ENCODE data around the gene ATP5F1E. TPM values are rescaled to one million over a fixed set of nuclear protein-coding genes. Genes with fewer than 3 reads are reported as not detected.

Gene ATP5F1E
- total and polyA plus RNA-seq, 2 donors (not counting 3 experiments of a cell fraction or from before 2014, with no cell fraction given): 29.0 to 107 TPM

- intact Hi-C loops (cut with micrococcal nuclease): no loop called here
- no peak overlapping the region for H3K27ac ChIP-seq (ENCODE audit: insufficient read depth, low read depth, low read length)
- dilution Hi-C loops (cut with MboI; ENCODE audit: extremely low pct_ligation_motif_present, low sequenced_read_pairs): no loop called here
- TF ChIP-seq FOS (IDR thresholded peaks at IDR 0.05; ENCODE audit: borderline replicate concordance, insufficient read depth, low read length) (no peak), GATA2 (IDR thresholded peaks at IDR 0.05; ENCODE audit: insufficient read depth, insufficient read length, low read depth, low read length) (no peak), POLR2AphosphoS5 (IDR thresholded peaks at IDR 0.05; ENCODE audit: insufficient read depth, low read depth, low read length) (no peak), POLR2A (IDR thresholded peaks at IDR 0.05; ENCODE audit: low read depth, low read length) (no peak), JUN (IDR thresholded peaks at IDR 0.05; ENCODE audit: borderline replicate concordance, insufficient read depth, insufficient read length, low read depth) (no peak), CTCF (IDR thresholded peaks at IDR 0.05; ENCODE audit: extremely low read depth in 1 of 2, insufficient read depth in 1 of 2, low read depth in 1 of 2, low read length in 2 of 2) (no peak), MYC (IDR thresholded peaks at IDR 0.05; ENCODE audit: low read depth, low read length) (no peak), EZH2 (IDR thresholded peaks at IDR 0.05; ENCODE audit: borderline replicate concordance, low read depth, low read length, severe bottlenecking) (no peak), MAX (IDR thresholded peaks at IDR 0.05; ENCODE audit: insufficient read depth, insufficient read length) (no peak)
- BruUV-seq (replicated peaks): no TSS peak
- FAIRE-seq (no peak), DNase-seq (ENCODE audit: low read depth, low spot score) (no peak)
- H3K4me1 ChIP-seq (ENCODE audit: control insufficient read depth, extremely low read depth, insufficient read depth, low read length): no peaks in the 10 kb centered on the region
- no peaks in the 10 kb centered on the region for H3K36me3 ChIP-seq (ENCODE audit: control insufficient read depth in 2 of 2, extremely low read depth in 1 of 2, insufficient read depth in 2 of 2, low read length in 2 of 2)
- no peak overlapping the region for H3K9ac ChIP-seq (replicated peaks; ENCODE audit: extremely low read depth, insufficient read depth, low read length)
- H3K9me1 ChIP-seq (replicated peaks; ENCODE audit: control insufficient read depth, extremely low read depth, insufficient read depth, low read length): no peaks in the 10 kb centered on the region
- CTCF ChIA-PET: no interaction called here
- H3K9me3 ChIP-seq (replicated peaks; ENCODE audit: control insufficient read depth, insufficient read depth, low read length): no peaks in the 10 kb centered on the region
- POLR2A ChIA-PET: no interaction called here
- H2AFZ ChIP-seq (ENCODE audit: low read depth, low read length): no peak overlapping the region
- no peak overlapping the region for H3K4me3 ChIP-seq (replicated peaks in 1 of 3; ENCODE audit: insufficient read depth in 1 of 3, low read depth in 1 of 3, low read length in 3 of 3)
- no peaks in the 10 kb centered on the region for H3K79me2 ChIP-seq (ENCODE audit: control insufficient read depth, insufficient read depth, low read length)
- no peak overlapping the region for H3K4me2 ChIP-seq (ENCODE audit: insufficient read depth, low read length)
- H3K27me3 ChIP-seq (ENCODE audit: control insufficient read depth in 2 of 2, insufficient read depth in 2 of 2, low read length in 2 of 2): peaks cover 7 to 16% of the 10 kb centered on the region in 2 experiments
- no peaks in the 10 kb centered on the region for H4K20me1 ChIP-seq (replicated peaks; ENCODE audit: control insufficient read depth, extremely low read depth, insufficient read depth, low read length)
These were observed 45.6 kb upstream of the ATP5F1E start for GRCh38 chr20:59077705-59078104.

Data from endothelial cell of umbilical vein (primary cell).